ENCODE data around the gene CMTM4.

GRCh38 chr16:66741169-66741900 lies 44.8 kb upstream of the CMTM4 start:
- TF ChIP-seq EZH2 (IDR thresholded peaks at IDR 0.05; ENCODE audit: borderline replicate concordance, low read depth, low read length, severe bottlenecking): no peak
- no peak for TF ChIP-seq CTCF (IDR thresholded peaks at IDR 0.05; ENCODE audit: borderline replicate concordance, extremely low read depth, low read length, poor library complexity, severe bottlenecking)

Measured in DND-41 (cell line).